Motor neuron (in vitro differentiated cells): ENCODE measurements around the gene AGBL4. TPM values are rescaled to one million over a fixed set of nuclear protein-coding genes. Genes with fewer than 3 reads are reported as not detected.
A peak's percentile ranks its signal among the peaks of the same experiment; 100 is the strongest.
"Not testable (repeated sequence)": the region's sequence is repeated elsewhere in the genome, so short reads cannot be mapped to it uniquely, and the experiment has no call there.

Experiments
- ATAC-seq, 8 experiments: fragments of 200-7000 bp; cut with Tn5 transposase; replicated peaks in 6 of 8; 2 replicates each; pipeline ENCODE4 v1.8.0; 2021; ENCODE audit warnings: mild to moderate bottlenecking in 8 of 8, moderate library complexity in 8 of 8
- H3K27ac ChIP-seq, 2 donors: fragments of 250-450 bp; sonication (Bioruptor Pico); 2 replicates each; pipeline ENCODE4 v1.9.0; 2021; ENCODE audit warnings: antibody characterized with exemption in 2 of 2, mild to moderate bottlenecking in 2 of 2, moderate library complexity in 1 of 2
- H3K4me1 ChIP-seq, 2 donors: fragments of 250-450 bp; sonication (Bioruptor Pico); replicated peaks in 1 of 2; 2 replicates each; pipeline ENCODE4 v1.6.1; 2021; ENCODE audit warnings: antibody characterized with exemption in 2 of 2, mild to moderate bottlenecking in 2 of 2, moderate library complexity in 1 of 2
- H3K4me3 ChIP-seq, 5 donors: fragments of 250-450 bp; sonication (Bioruptor Pico); 2 replicates each; pipeline ENCODE4 v1.9.0; 2021; ENCODE audit warnings: antibody characterized with exemption in 5 of 5, mild to moderate bottlenecking in 5 of 5, moderate library complexity in 4 of 5
- WGBS, 10 experiments: fragments of 450-650 bp; shearing (Covaris generic); methylation state at CpG; one replicate each; pipeline ENCODE4 v1.0.0; 2022; 5-methylcytosine and 5-hydroxymethylcytosine counted together
- in situ Hi-C, 9 experiments: fragments of 400-800 bp; cut with MboI; loops; one replicate each; pipeline ENCODE4 v1.15.0; 2021; ENCODE audit warnings: low sequenced_read_pairs in 9 of 9, low pct_unique_long_range_greater_than_20kb in 2 of 9; ENCODE audit not compliant: unreplicated experiment in 9 of 9
- total RNA-seq, 8 experiments: library from RNA; unstranded; fragments of 300-600 nt; gene quantifications; 2 replicates each; pipeline versions ENCODE4 v1.2.3 to v1.2.4, GENCODE V29; 2022

The AGBL4 gene
- total RNA-seq, 8 experiments from 2014 or later, result 0.10 to 4.5 (median 1.9) TPM

- Histone ChIP-seq H3K4me1 (no peaks in the 10 kb centered on the region), H3K4me3 (no peak overlapping the region), H3K27ac (no peak overlapping the region)
- in situ Hi-C loops, result no loop called here
- no peak for ATAC-seq
- WGBS, 10 experiments, result 0 to 67% (median 19%) methylated on average over 1 of the region's 1 CpG; no CpG with 5 or more reads in 2 of the 10 experiments
Observed at GRCh38 chr1:49363628-49364027, 660.1 kb downstream of the AGBL4 start.

- H3K4me1 ChIP-seq, result no peaks in the 10 kb centered on the region
- H3K27ac ChIP-seq, result no peak overlapping the region
- no peak overlapping the region for H3K4me3 ChIP-seq
- ATAC-seq, result no peak
- WGBS, 10 experiments, result 0 to 80% (median 54%) methylated on average over 1 of the region's 1 CpG; no CpG with 5 or more reads in 4 of the 10 experiments
- in situ Hi-C loops, result no loop called here
Observed at GRCh38 chr1:49358036-49358435, 665.7 kb downstream of the AGBL4 start.

- Histone ChIP-seq H3K4me3 (no peak overlapping the region), H3K4me1 (no peaks in the 10 kb centered on the region), H3K27ac (no peak overlapping the region)
- in situ Hi-C loops, result no loop called here
- no peak for ATAC-seq
Observed at GRCh38 chr1:49356594-49356993, 667.2 kb downstream of the AGBL4 start.

- ATAC-seq, result peak in 1 of 8 experiments; percentile 78
- in situ Hi-C loops, result no loop called here
- H3K4me3 ChIP-seq, result no peak overlapping the region
- WGBS, 10 experiments, result 0 to 83% (median 65%) methylated on average over 2 of the region's 2 CpGs; no CpG with 5 or more reads in 1 of the 10 experiments
- no peaks in the 10 kb centered on the region for H3K4me1 ChIP-seq
- H3K27ac ChIP-seq, result no peak overlapping the region
Observed at GRCh38 chr1:49351768-49352167, 672.0 kb downstream of the AGBL4 start.

GRCh38 chr1:49346767-49347349 is 676.9 kb downstream of the AGBL4 start:
- in situ Hi-C loops, result loop anchor here in 1 of 9 experiments (25.0 kb wide), 1 partner anchor 90 kb away; no protein-coding TSS in a partner anchor

GRCh38 chr1:49340576-49340975 is 683.2 kb downstream of the AGBL4 start:
- no peaks in the 10 kb centered on the region for H3K4me1 ChIP-seq

More at GRCh38 chr1:49346767-49347349, 676.9 kb downstream of the AGBL4 start:
- no peak overlapping the region for H3K4me3 ChIP-seq
- no peak overlapping the region for H3K27ac ChIP-seq
- no peaks in the 10 kb centered on the region for H3K4me1 ChIP-seq
- no peak for ATAC-seq
- WGBS, 10 experiments, result 14 to 86% (median 61%) methylated on average over 1 to 2 of the region's 2 CpGs; no CpG with 5 or more reads in 5 of the 10 experiments

GRCh38 chr1:49339043-49339442 is 684.7 kb downstream of the AGBL4 start:
- in situ Hi-C loops, result loop anchor here in 1 of 9 experiments (25.0 kb wide), 1 partner anchor 98 kb away; no protein-coding TSS in a partner anchor
- H3K4me1 ChIP-seq, result no peaks in the 10 kb centered on the region
- no peak for ATAC-seq
- no peak overlapping the region for H3K27ac ChIP-seq
- WGBS, 10 experiments, result 0 to 88% (median 48%) methylated on average over 2 to 4 of the region's 4 CpGs; no CpG with 5 or more reads in 1 of the 10 experiments
- H3K4me3 ChIP-seq, result no peak overlapping the region

More at GRCh38 chr1:49340576-49340975, 683.2 kb downstream of the AGBL4 start:
- in situ Hi-C loops, result loop anchor here in 1 of 9 experiments (25.0 kb wide), 1 partner anchor 97 kb away; no protein-coding TSS in a partner anchor
- ATAC-seq, result no peak
- WGBS, 10 experiments, result 0 to 94% (median 76%) methylated on average over 1 to 2 of the region's 2 CpGs
- no peak overlapping the region for H3K4me3 ChIP-seq
- H3K27ac ChIP-seq, result no peak overlapping the region

- no peak for ATAC-seq
- no peak overlapping the region for H3K4me3 ChIP-seq
- 60 to 100% (median 100%) methylated on average over 1 of the region's 1 CpG; no CpG with 5 or more reads in 4 of the 10 experiments for WGBS, 10 experiments
- in situ Hi-C loops, result loop anchor here in 1 of 9 experiments (25.0 kb wide), 1 partner anchor 100 kb away; no protein-coding TSS in a partner anchor
- H3K27ac ChIP-seq, result no peak overlapping the region
- H3K4me1 ChIP-seq, result no peaks in the 10 kb centered on the region
Observed at GRCh38 chr1:49337251-49337650, 686.5 kb downstream of the AGBL4 start.

- no peak for ATAC-seq
- 0 to 100% (median 78%) methylated on average over 1 to 2 of the region's 2 CpGs; no CpG with 5 or more reads in 2 of the 10 experiments for WGBS, 10 experiments
- in situ Hi-C loops, result loop anchor here in 1 of 9 experiments (25.0 kb wide), 1 partner anchor 103 kb away; no protein-coding TSS in a partner anchor
Observed at GRCh38 chr1:49333906-49334305, 689.8 kb downstream of the AGBL4 start.

GRCh38 chr1:49331066-49331852 is 692.5 kb downstream of the AGBL4 start:
- no peak for ATAC-seq
- in situ Hi-C loops, result loop anchor here in 1 of 9 experiments (25.0 kb wide), 1 partner anchor 106 kb away; no protein-coding TSS in a partner anchor
- Histone ChIP-seq H3K4me1 (no peaks in the 10 kb centered on the region), H3K4me3 (no peak overlapping the region), H3K27ac (no peak overlapping the region)
- WGBS, 10 experiments, result 50 to 92% (median 81%) methylated on average over 1 to 11 of the region's 17 CpGs; no CpG with 5 or more reads in 3 of the 10 experiments

More at GRCh38 chr1:49333906-49334305, 689.8 kb downstream of the AGBL4 start:
- Histone ChIP-seq H3K4me1 (no peaks in the 10 kb centered on the region), H3K4me3 (no peak overlapping the region), H3K27ac (no peak overlapping the region)

- Histone ChIP-seq H3K27ac (no peak overlapping the region), H3K4me1 (no peaks in the 10 kb centered on the region), H3K4me3 (no peak overlapping the region)
- in situ Hi-C loops, result no loop called here
- ATAC-seq, result no peak
- 0 to 100% (median 74%) methylated on average over 1 to 2 of the region's 2 CpGs for WGBS, 10 experiments
Observed at GRCh38 chr1:49323925-49324540, 699.7 kb downstream of the AGBL4 start.

GRCh38 chr1:49320493-49320892 is 703.3 kb downstream of the AGBL4 start:
- in situ Hi-C loops, H3K4me1 ChIP-seq, H3K4me3 ChIP-seq, ATAC-seq, H3K27ac ChIP-seq: not testable (repeated sequence)
- 0 to 88% (median 72%) methylated on average over 1 to 2 of the region's 2 CpGs; no CpG with 5 or more reads in 2 of the 10 experiments for WGBS, 10 experiments
